ENCODE measurements around the gene RET.

Gene RET

GRCh38 chr10:43121444-43121843 is 44.6 kb downstream of the RET start:
- H3K4me3 ChIP-seq (ENCODE audit: low read depth, low read length): no peak overlapping the region
- DNase-seq (ENCODE audit: low read depth): peak; percentile 59

GRCh38 chr10:43122096-43122495 is 45.2 kb downstream of the RET start:
- TF ChIP-seq MAX (IDR thresholded peaks at IDR 0.05; ENCODE audit: low read depth, low read length) (no peak), POLR2A (IDR thresholded peaks at IDR 0.05; ENCODE audit: extremely low read depth, insufficient read length) (no peak), CTCF (IDR thresholded peaks at IDR 0.05; ENCODE audit: low read depth, low read length) (no peak), MYC (IDR thresholded peaks at IDR 0.05; ENCODE audit: low read depth, low read length) (no peak)
- DNase-seq (ENCODE audit: low read depth): no peak
- H3K4me3 ChIP-seq (ENCODE audit: low read depth, low read length): no peak overlapping the region

More at GRCh38 chr10:43121444-43121843, 44.6 kb downstream of the RET start:
- no peak for TF ChIP-seq MAX (IDR thresholded peaks at IDR 0.05; ENCODE audit: low read depth, low read length)
- no peak for TF ChIP-seq POLR2A (IDR thresholded peaks at IDR 0.05; ENCODE audit: extremely low read depth, insufficient read length)
- no peak for TF ChIP-seq CTCF (IDR thresholded peaks at IDR 0.05; ENCODE audit: low read depth, low read length)
- no peak for TF ChIP-seq MYC (IDR thresholded peaks at IDR 0.05; ENCODE audit: low read depth, low read length)

GRCh38 chr10:43122826-43123225 is 46.0 kb downstream of the RET start:
- H3K4me3 ChIP-seq (ENCODE audit: low read depth, low read length): no peak overlapping the region
- no peak for TF ChIP-seq MAX (IDR thresholded peaks at IDR 0.05; ENCODE audit: low read depth, low read length)
- TF ChIP-seq POLR2A (IDR thresholded peaks at IDR 0.05; ENCODE audit: extremely low read depth, insufficient read length): no peak
- no peak for TF ChIP-seq MYC (IDR thresholded peaks at IDR 0.05; ENCODE audit: low read depth, low read length)
- no peak for TF ChIP-seq CTCF (IDR thresholded peaks at IDR 0.05; ENCODE audit: low read depth, low read length)
- DNase-seq (ENCODE audit: low read depth): no peak

GRCh38 chr10:43123361-43124093 is 46.7 kb downstream of the RET start:
- TF ChIP-seq POLR2A (IDR thresholded peaks at IDR 0.05; ENCODE audit: extremely low read depth, insufficient read length) (no peak), CTCF (IDR thresholded peaks at IDR 0.05; ENCODE audit: low read depth, low read length) (no peak), MAX (IDR thresholded peaks at IDR 0.05; ENCODE audit: low read depth, low read length) (no peak), MYC (IDR thresholded peaks at IDR 0.05; ENCODE audit: low read depth, low read length) (no peak)
- no peak for DNase-seq (ENCODE audit: low read depth)
- H3K4me3 ChIP-seq (ENCODE audit: low read depth, low read length): no peak overlapping the region

- no peak overlapping the region for H3K4me3 ChIP-seq (ENCODE audit: low read depth, low read length)
- DNase-seq (ENCODE audit: low read depth): no peak
- no peak for TF ChIP-seq MAX (IDR thresholded peaks at IDR 0.05; ENCODE audit: low read depth, low read length)
- TF ChIP-seq CTCF (IDR thresholded peaks at IDR 0.05; ENCODE audit: low read depth, low read length): no peak
- TF ChIP-seq POLR2A (IDR thresholded peaks at IDR 0.05; ENCODE audit: extremely low read depth, insufficient read length): no peak
- TF ChIP-seq MYC (IDR thresholded peaks at IDR 0.05; ENCODE audit: low read depth, low read length): no peak
These were observed 47.2 kb downstream of the RET start for GRCh38 chr10:43124094-43124521.

Data from NB4 (cell line).